GM18502 (cell line): ENCODE data around the gene MAD1L1.
"Not testable (repeated sequence)": the region's sequence is repeated elsewhere in the genome, so short reads cannot be mapped to it uniquely, and the experiment has no call there.

ENCODE experiments used
- ATAC-seq: cut with Tn5 transposase; IDR thresholded peaks from one replicate; pipeline ENCODE4 v1.9.1; 2021; ENCODE audit warnings: mild to moderate bottlenecking; ENCODE audit not compliant: unreplicated experiment, poor library complexity

MAD1L1 gene

GRCh38 chr7:1865571-1866255, 367.0 kb downstream of the MAD1L1 start:
- ATAC-seq = no peak

DNA sequence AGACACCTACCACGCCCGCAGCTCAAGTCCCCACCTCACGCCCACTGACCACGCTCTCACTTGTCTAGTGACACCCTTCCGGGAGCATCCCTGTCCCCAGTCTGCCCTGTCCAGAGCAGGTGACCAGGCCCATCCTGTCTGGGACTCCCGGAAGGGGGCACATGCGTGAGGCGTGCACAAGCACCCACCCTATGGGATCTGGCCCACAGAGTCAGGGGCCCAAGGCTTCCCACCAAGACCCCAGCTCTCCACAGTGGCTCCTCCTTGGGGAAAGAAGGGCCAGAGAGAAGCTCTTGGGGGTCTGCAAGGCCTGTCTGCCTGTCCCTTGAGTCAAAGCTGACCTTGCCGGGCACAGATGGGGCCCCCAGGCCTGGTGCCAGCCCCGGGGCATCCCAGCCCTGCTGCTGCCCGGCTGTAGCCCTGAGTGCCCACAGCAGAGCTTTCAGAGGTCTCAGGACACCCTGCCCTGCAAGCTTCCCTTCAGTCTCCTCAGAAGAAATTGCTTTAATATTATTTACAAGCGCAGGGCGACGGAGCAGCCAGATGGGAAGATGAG, 367.7 kb downstream of the MAD1L1 start:
- no peak for ATAC-seq

DNA sequence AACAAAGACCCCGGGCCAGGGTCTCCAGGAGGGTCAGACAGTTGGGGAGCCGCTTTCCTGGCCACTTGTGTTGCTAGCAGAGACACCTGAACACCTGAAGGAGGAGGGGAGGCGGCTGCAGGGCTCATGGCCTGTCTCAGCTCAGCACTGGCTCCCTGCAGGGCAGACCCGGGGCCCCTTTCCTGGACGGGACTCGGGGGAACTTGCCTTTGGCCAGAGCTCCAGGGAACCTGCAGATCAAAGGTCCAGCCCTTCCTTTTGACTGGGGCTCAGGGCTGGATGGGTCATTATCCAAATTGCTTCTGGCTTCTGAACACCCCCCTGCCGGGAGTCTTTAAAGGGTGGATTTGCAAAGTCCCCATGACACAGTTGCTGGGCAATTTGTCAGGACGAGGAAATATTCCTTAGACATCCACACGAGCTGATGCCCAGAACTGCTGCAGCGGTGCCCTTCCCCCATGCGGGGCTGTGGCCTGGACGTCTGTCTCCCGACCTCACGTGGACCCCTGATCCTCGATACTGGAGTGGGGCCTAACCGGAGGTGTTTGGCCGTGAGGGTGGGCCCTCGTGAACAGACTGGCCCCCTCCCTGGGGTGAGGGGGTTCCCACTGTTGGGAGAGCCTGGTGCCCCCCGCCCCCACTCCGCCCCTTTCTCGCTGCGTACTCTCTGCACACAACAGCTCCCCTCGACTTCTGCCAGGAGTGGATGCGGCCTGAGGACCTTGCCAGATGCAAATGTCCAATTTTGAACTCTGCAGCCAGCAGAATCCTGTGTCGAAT, 368.4 kb downstream of the MAD1L1 start:
- no peak for ATAC-seq

GRCh38 chr7:1863091-1863900, 369.4 kb downstream of the MAD1L1 start:
- no peak for ATAC-seq

GRCh38 chr7:1862560-1862959, 370.2 kb downstream of the MAD1L1 start:
- no peak for ATAC-seq

- ATAC-seq = no peak
Observed at GRCh38 chr7:1861799-1862458, 370.8 kb downstream of the MAD1L1 start.

GRCh38 chr7:1860881-1861798, 371.6 kb downstream of the MAD1L1 start:
- not testable (repeated sequence) for ATAC-seq

- no peak for ATAC-seq
Observed at GRCh38 chr7:1859266-1860035, 373.3 kb downstream of the MAD1L1 start.

DNA sequence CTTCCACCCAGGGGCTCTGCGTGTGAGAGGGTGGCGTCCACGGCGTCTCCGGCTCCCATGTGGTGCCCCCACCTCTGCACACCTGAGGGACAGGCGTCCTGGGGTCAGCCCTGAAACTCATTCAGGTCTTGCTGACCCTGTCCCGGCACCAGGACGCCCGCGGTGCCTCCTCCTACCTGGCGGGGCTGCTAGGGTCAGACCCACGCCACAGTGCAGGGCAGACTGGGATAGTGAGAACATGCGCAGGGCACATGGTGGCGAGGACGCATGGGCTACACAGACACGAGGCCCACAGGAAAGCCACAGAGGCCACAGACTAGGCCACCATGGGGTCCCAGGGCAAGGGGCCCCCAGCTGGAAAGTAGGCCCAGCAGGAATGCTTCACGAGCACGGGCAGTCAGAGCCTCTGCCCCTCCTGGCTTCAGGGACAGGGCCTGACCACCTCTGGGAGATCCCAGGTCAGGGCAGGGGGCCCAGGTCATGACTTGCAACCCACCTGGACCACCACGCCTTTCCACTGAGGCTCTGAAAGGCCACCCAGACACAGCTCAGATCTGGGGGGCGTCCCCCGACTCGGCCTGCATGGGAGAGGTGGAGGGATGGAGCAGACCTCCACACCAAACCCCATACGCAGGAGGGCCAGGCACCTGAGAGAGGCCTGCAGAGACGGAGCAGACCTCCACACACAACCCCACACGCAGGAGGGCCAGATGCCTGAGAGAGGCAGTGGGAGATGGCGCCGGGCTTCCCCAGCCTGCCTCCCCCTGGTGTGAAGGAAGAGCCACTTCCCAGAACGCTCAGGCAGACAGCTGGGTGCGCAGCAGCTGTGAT, 374.1 kb downstream of the MAD1L1 start:
- ATAC-seq = no peak

GRCh38 chr7:1857487-1858421, 375.0 kb downstream of the MAD1L1 start:
- no peak for ATAC-seq

- no peak for ATAC-seq
Observed at GRCh38 chr7:1856888-1857441, 375.8 kb downstream of the MAD1L1 start.

- ATAC-seq = no peak
Observed at GRCh38 chr7:1856161-1856887, 376.4 kb downstream of the MAD1L1 start.

- no peak for ATAC-seq
Observed at GRCh38 chr7:1855725-1856160, 377.0 kb downstream of the MAD1L1 start.

DNA sequence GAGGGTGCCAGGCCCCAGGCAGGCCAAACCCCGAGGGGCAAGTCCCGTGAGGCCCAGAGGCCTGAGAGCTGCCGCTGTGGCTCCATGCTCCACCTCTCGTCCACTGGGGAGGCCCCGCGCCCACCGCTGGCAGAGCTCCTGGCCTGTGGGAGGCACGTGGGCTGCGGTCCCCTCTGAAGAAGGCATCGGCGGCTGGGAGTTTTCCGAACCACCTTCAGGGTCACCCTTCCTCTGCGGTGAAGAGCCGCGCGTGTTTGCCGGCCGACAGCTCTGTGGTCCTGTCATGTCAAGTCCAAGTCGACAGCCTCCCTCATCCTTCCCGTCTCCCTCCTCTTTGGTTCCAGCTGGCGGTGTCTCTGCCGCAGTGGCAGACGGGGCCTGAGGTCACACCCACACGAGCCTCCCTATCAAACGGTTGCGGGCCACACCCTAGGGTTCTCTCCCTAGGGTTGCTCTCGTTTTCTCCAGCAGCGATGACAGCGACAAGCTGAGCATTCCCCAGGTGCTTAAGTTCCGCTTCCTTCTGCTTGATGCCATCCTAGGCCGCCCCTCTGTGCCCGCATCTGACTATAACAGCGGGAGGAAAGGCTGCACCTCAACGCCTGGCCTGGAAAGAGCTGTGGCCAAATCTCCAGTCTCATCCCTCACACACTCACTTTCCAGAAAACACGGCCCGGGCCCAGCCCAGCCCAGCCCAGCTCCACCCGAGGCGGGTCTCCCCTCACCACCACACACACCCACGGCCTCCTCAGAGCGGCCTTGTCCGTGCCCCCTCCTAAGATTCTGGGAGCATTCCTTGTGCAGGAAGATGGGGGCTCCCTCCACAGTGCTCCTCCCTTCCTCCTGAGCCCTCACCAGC, 377.6 kb downstream of the MAD1L1 start:
- ATAC-seq = no peak
